Subcutaneous adipose tissue (tissue), 4 donors: ENCODE measurements around the gene WBP4. TPM values are rescaled to one million over a fixed set of nuclear protein-coding genes. Genes with fewer than 3 reads are reported as not detected.

Experiments
- CTCF ChIP-seq: fragments of 450-650 bp; IDR thresholded peaks from one replicate; pipeline ENCODE4 v1.5.1; 2016; ENCODE audit warnings: low read depth, mild to moderate bottlenecking, control low read depth, antibody characterized with exemption, moderate library complexity
- total RNA-seq, 4 donors: library from RNA; depleted of rRNA; stranded (reverse); fragments of >200 nt; gene quantifications; one replicate each; pipeline ENCODE4 v1.1.0, GENCODE V29; 2016

Gene WBP4
- total RNA-seq, 4 donors from 2014 or later = 9.7 to 24.6 (median 17.4) TPM

- no peak for TF ChIP-seq CTCF
These were observed 26.9 kb upstream of the WBP4 start for GRCh38 chr13:41034382-41034781.

GRCh38 chr13:41034881-41035280, 26.4 kb upstream of the WBP4 start:
- no peak for TF ChIP-seq CTCF

- no peak for TF ChIP-seq CTCF
These were observed 21.6 kb upstream of the WBP4 start for GRCh38 chr13:41039746-41040145.

- TF ChIP-seq CTCF = no peak
These were observed 20.6 kb upstream of the WBP4 start for GRCh38 chr13:41040584-41041334.

DNA sequence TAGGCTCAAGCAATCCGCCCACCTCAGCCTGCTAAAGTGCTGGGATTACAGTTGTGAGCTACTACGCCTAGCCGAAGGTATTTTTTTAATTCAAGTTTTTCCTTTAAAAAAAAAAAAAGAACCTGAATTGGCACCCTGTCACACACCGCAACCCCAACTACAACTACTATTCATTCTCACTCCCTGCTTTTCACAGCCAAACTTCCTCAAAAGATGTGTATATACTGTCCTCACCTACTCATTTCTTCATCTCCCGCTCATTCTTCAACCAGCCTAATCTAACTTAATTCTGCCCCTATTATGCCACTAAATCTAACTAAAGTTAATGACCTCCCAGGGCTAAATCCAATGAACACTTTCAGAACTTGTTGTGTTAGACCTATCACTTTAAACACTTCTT, 12.7 kb upstream of the WBP4 start:
- no peak for TF ChIP-seq CTCF

- TF ChIP-seq CTCF = no peak
These were observed 11.5 kb upstream of the WBP4 start for GRCh38 chr13:41049480-41050440.

GRCh38 chr13:41052441-41052840, 8.9 kb upstream of the WBP4 start:
- TF ChIP-seq CTCF = no peak
